22Rv1 (cell line): ENCODE data around the gene PYROXD2.

ENCODE experiments used
- H3K27ac ChIP-seq: fragments of 450-650 bp; 2 replicates; pipeline ENCODE4 v1.5.1; 2017
- ZFX ChIP-seq: fragments of 450-650 bp; IDR thresholded peaks from 2 replicates; pipeline ENCODE4 v1.6.1; 2017; ENCODE audit warnings: antibody characterized with exemption, borderline replicate concordance
- TF ChIP-seq, protein P1 (sequence below): fragments of 450-650 bp; IDR thresholded peaks from 2 replicates; pipeline ENCODE4 v1.5.1; 2017; ENCODE audit warnings: mild to moderate bottlenecking

The PYROXD2 gene

DNA sequence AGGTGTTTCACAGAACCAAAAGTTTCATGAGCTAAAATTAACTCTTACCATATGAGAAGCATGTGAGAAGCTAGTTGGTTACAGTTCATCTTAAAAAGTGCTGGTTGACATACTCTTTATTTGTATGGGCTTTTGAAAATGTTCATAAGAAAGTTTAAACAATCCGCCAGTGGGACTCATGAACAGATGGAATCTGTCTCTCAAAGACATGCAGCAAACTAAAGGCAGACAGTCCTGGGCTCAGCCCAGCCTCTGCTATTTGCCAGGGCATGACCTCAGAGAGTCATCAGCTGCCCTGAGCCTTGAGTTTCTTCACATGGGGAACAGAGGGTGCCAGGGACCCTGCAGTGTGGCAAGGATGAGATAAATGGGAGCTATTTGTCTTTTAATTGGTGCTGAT is 3.2 kb downstream of the PYROXD2 start:
- no peak overlapping the region for H3K27ac ChIP-seq
- TF ChIP-seq, protein P1, sequence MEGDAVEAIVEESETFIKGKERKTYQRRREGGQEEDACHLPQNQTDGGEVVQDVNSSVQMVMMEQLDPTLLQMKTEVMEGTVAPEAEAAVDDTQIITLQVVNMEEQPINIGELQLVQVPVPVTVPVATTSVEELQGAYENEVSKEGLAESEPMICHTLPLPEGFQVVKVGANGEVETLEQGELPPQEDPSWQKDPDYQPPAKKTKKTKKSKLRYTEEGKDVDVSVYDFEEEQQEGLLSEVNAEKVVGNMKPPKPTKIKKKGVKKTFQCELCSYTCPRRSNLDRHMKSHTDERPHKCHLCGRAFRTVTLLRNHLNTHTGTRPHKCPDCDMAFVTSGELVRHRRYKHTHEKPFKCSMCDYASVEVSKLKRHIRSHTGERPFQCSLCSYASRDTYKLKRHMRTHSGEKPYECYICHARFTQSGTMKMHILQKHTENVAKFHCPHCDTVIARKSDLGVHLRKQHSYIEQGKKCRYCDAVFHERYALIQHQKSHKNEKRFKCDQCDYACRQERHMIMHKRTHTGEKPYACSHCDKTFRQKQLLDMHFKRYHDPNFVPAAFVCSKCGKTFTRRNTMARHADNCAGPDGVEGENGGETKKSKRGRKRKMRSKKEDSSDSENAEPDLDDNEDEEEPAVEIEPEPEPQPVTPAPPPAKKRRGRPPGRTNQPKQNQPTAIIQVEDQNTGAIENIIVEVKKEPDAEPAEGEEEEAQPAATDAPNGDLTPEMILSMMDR = no peak
- no peak for TF ChIP-seq ZFX

DNA sequence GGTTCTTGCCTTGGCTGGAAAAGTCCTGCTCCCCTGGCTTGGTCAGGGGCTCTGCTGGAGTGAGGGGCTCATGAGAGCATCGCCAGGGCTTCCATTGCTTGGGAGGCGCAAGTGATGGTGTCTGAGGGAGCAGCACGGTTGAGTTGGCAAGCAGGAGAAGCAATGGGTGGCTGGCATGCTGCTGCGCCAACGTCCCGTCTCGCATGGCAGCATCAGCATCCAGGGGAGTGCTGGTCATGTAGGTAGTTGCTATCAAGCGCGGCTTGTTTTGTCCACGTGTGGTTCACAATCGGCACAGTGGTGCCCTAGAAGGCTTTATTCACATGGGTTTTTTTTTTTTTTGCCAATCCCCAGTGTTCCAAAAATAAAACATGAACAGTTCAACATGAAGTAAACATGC is 3.8 kb downstream of the PYROXD2 start:
- no peak overlapping the region for H3K27ac ChIP-seq
- TF ChIP-seq, protein P1 = no peak
- no peak for TF ChIP-seq ZFX

DNA sequence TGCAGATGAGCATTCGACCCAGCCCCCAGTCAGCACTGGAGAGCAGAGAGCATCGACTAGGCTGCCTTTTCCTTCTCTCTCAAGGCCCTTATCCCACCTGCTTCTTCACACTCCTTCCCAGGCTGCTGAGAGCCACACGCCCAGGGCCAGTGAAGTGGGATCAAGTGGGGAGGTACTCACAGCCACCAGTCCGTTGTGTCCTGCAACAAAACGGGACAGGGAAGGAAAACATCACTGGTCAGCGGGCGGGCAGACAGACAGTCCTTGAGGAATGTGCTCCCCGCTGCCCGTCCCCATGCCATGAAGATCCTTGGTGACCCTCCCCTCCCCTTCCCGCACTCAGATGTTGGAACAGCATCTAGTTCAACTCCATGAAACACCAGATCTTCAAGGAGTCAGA is 4.2 kb downstream of the PYROXD2 start:
- no peak overlapping the region for H3K27ac ChIP-seq
- no peak for TF ChIP-seq ZFX
- TF ChIP-seq, protein P1 = no peak

DNA sequence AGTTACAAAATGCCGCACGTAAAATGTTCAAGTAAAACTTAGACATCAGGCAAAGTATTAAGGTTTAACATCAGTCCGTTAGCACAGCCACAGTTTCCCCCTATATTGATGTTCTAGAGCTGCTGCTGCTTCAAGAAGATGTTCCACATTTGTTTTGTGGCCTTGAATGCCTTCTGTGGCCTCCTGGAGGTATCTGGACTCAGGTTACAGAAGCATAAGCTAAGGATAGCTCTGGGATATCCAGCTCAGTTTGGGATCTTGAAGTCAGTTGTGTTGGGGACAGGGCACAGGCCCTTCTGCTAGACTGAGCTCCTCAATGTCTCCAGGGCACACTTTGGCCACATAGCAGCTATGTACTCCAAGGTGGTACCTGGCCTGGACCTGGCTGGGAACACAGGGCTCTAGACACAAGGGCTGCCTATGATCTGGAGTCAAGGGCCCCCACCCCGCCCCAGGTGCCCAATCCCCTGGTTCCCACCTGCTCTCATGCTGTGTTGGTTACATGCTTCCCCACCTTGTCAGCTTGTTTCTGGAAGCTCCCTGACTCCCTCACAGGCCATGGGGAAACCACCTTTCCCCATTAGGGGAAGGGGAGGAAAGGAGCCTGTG is 4.7 kb downstream of the PYROXD2 start:
- H3K27ac ChIP-seq = no peak overlapping the region
- TF ChIP-seq, protein P1 = no peak

DNA sequence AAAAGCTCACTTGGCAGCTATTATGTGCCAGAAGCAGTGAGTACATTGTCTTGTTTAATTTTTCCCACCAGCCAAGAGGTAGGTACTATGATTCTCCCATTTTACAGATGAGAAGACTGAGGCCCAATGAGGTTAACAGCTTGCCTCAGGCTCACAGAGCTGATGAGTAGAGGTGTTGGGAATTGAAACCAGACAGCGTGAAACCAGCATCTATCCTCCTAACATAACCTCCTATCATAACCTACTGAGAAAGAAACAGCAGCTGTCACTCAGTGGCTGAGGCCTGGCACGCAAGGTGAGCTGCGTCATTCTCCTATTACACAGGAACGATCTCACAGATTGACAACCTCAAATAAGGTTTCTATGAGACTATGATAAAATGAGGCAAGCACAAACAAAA is 6.2 kb downstream of the PYROXD2 start:
- TF ChIP-seq, protein P1 = no peak
- no peak for TF ChIP-seq ZFX
- no peak overlapping the region for H3K27ac ChIP-seq

DNA sequence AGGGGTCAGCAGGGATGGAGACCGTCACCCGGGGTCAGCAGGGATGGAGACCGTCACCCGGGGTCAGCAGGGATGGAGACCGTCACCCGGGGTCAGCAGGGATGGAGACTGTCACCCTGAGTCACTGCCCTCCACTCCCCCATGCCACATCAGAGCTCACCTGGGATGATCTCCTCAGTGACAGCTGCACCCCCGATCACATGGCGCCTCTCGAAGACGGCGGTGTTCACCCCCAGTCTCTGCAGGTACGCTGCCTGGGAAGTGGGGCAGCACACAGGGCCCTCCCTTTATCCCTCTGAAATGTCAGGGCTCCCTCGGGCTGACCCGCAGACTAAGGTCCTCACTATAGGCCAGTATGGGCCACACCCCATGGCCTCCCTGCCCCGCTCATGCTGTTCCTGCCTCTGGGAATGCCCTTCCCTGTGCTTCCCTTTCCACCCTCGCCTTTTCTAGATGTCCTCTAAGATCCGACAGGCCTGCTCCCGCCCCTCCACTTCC is 7.2 kb downstream of the PYROXD2 start:
- TF ChIP-seq, protein P1 = no peak
- TF ChIP-seq ZFX = no peak

DNA sequence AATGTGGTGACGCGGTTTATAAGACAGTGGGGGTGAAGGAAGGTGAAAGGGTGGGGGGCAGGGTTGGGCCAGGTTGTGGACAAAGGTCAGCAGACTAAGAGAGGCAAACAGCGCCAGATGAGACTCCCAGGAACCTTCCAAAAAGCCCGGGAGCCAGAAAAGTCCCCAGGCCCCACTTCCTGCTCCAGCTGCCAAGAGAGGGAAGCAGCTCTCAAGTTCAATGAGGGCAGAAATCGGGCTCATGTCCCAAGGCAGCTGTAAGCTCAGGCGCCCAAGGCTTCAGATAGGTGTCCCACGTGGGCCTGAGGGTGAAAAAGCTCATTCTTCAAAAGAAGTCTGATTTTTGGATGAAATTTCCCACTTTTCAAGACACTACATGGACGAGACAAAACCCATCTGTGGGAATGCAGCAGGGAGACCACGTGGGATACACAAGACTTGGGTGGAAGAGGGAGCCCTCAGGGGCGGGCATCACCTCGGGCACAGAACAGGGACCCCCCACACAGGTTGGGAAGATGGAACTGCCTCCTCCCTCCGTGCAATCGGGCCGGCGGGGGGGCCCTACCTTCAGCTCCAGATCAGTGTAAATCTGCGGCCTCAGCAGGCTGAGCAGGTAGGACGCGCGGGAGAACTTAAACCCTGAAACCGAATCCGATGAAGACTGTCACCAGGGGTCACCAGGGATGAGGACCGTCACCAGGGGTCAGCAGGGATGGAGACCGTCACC is 7.8 kb downstream of the PYROXD2 start:
- TF ChIP-seq ZFX = no peak
- TF ChIP-seq, protein P1 = no peak
- H3K27ac ChIP-seq = no peak overlapping the region

More for the DNA sequence above, 7.2 kb downstream of the PYROXD2 start:
- H3K27ac ChIP-seq = no peak overlapping the region
